Parathyroid adenoma (tissue), 2 donors: ENCODE results near the gene PARD6B.

Experiments used
- H2AFZ ChIP-seq: fragments of 300-600 bp; sonication (generic); one replicate; pipeline ENCODE4 v1.7.0; 2017; ENCODE audit warnings: antibody characterized with exemption, mild to moderate bottlenecking
- H3K27ac ChIP-seq: fragments of 300-600 bp; sonication (generic); one replicate; pipeline ENCODE4 v1.7.0; 2017
- H3K27me3 ChIP-seq: fragments of 300-600 bp; sonication (generic); one replicate; pipeline ENCODE4 v1.7.0; 2017; ENCODE audit warnings: low read length; ENCODE audit not compliant: control insufficient read depth, insufficient read depth
- H3K36me3 ChIP-seq: fragments of 300-600 bp; sonication (generic); one replicate; pipeline ENCODE4 v1.7.0; 2017; ENCODE audit warnings: low read length; ENCODE audit not compliant: control insufficient read depth, insufficient read depth
- H3K4me1 ChIP-seq: fragments of 300-600 bp; sonication (generic); one replicate; pipeline ENCODE4 v1.7.0; 2017; ENCODE audit warnings: control low read depth
- H3K4me2 ChIP-seq: fragments of 300-600 bp; sonication (generic); one replicate; pipeline ENCODE4 v1.7.0; 2017; ENCODE audit warnings: low read length
- H3K4me3 ChIP-seq: fragments of 300-600 bp; sonication (generic); one replicate; pipeline ENCODE4 v1.7.0; 2017; ENCODE audit warnings: low read depth, low read length
- H3K79me2 ChIP-seq: fragments of 300-600 bp; sonication (generic); one replicate; pipeline ENCODE4 v1.7.0; 2017; ENCODE audit warnings: control low read depth
- H3K9ac ChIP-seq: fragments of 300-600 bp; sonication (generic); one replicate; pipeline ENCODE4 v1.7.0; 2017; ENCODE audit warnings: mild to moderate bottlenecking
- H3K9me3 ChIP-seq: fragments of 300-600 bp; sonication (generic); one replicate; pipeline ENCODE4 v1.7.0; 2017; ENCODE audit warnings: low read length; ENCODE audit not compliant: control insufficient read depth
- TF ChIP-seq, protein P1 (sequence below): fragments of 300-600 bp; sonication (generic); IDR thresholded peaks from one replicate; pipeline ENCODE4 v1.7.0; 2017; ENCODE audit warnings: antibody characterized with exemption, mild to moderate bottlenecking
- donor health status: primary hyperparathyroidism.

The PARD6B gene

DNA sequence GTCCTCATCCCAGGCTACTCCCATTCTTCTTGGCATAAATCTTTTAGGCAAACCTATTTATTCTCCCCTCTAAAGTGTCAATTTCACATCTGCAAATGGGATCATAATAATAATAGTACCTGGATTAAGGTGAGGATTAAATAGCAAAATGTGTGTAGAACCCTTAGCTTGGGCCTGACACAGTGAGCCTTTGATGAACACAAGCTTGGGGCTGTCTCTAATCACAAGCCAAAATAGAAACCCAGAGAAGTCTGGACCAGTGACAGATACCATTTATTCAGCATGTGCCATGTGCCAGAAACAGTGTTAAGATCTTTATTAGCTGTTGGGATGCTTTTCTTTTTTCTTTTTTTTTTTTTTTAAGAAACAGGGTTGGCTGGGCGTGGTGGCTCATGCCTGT is 14.9 kb upstream of the PARD6B start:
- Histone ChIP-seq H3K9ac (no peak overlapping the region), H3K27me3 (no peaks in the 10 kb centered on the region), H3K4me3 (no peak overlapping the region), H3K4me2 (no peak overlapping the region), H3K27ac (no peak overlapping the region), H3K36me3 (no peaks in the 10 kb centered on the region), H3K79me2 (no peaks in the 10 kb centered on the region), H3K9me3 (no peaks in the 10 kb centered on the region), H3K4me1 (peaks cover 11% of the 10 kb centered on the region), H2AFZ (no peak overlapping the region)
- TF ChIP-seq, protein P1, sequence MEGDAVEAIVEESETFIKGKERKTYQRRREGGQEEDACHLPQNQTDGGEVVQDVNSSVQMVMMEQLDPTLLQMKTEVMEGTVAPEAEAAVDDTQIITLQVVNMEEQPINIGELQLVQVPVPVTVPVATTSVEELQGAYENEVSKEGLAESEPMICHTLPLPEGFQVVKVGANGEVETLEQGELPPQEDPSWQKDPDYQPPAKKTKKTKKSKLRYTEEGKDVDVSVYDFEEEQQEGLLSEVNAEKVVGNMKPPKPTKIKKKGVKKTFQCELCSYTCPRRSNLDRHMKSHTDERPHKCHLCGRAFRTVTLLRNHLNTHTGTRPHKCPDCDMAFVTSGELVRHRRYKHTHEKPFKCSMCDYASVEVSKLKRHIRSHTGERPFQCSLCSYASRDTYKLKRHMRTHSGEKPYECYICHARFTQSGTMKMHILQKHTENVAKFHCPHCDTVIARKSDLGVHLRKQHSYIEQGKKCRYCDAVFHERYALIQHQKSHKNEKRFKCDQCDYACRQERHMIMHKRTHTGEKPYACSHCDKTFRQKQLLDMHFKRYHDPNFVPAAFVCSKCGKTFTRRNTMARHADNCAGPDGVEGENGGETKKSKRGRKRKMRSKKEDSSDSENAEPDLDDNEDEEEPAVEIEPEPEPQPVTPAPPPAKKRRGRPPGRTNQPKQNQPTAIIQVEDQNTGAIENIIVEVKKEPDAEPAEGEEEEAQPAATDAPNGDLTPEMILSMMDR = no peak

DNA sequence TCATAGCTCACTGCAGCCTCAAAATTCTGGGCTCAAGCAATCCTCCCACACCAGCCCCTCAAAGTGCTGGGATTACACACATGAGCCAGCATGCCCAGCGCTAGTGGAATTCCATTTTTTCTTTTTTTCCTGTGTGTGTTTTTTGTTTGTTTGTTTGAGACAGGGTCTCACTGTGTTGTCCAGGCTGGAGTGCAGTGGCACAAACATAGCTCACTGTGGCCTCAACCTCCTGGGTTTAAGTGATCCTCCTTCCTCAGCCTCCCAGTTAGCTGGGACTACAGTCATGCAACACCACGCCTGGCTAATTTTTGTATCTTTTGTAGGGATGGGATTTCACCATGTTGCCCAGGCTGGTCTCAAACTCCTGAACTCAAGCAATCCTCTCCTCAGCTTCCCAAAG is 14.1 kb upstream of the PARD6B start:
- Histone ChIP-seq H3K9me3 (no peaks in the 10 kb centered on the region), H3K4me2 (no peak overlapping the region), H3K9ac (no peak overlapping the region), H3K4me1 (peaks cover 11% of the 10 kb centered on the region), H3K4me3 (no peak overlapping the region), H2AFZ (no peak overlapping the region), H3K27ac (no peak overlapping the region), H3K36me3 (no peaks in the 10 kb centered on the region), H3K79me2 (no peaks in the 10 kb centered on the region), H3K27me3 (no peaks in the 10 kb centered on the region)
- TF ChIP-seq, protein P1 = no peak

- Histone ChIP-seq H3K4me1 (peaks cover 11% of the 10 kb centered on the region), H3K4me3 (no peak overlapping the region), H3K27ac (peak overlapping the region; percentile 20), H3K9me3 (no peaks in the 10 kb centered on the region), H3K36me3 (no peaks in the 10 kb centered on the region), H3K27me3 (no peaks in the 10 kb centered on the region), H3K4me2 (no peak overlapping the region), H3K9ac (no peak overlapping the region), H3K79me2 (no peaks in the 10 kb centered on the region), H2AFZ (peak overlapping the region; percentile 68)
- TF ChIP-seq, protein P1 = no peak
Measured at GRCh38 chr20:50717974-50718761, 13.2 kb upstream of the PARD6B start.

DNA sequence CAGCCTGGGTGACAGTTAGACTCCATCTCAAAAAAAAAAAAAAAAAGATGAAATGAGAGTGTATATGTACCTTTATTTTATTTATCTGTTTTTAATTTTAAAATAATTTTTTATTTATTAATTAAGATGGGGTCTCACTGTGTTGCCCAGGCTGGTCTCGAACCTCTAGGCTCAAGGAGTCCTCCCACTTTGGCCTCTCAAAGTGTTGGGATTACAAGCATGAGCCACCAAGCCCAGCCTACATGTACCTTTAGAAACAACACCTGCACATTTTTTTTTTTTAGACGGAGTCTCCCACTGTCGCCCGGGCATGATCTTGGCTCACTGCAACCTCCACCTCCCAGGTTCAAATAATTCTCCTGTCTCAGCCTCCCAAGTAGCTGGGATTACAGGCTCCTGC is 12.1 kb upstream of the PARD6B start:
- TF ChIP-seq, protein P1 = no peak
- no peaks in the 10 kb centered on the region for H3K36me3 ChIP-seq
- H3K27me3 ChIP-seq = no peaks in the 10 kb centered on the region
- no peak overlapping the region for H3K27ac ChIP-seq
- H3K79me2 ChIP-seq = no peaks in the 10 kb centered on the region
- no peak overlapping the region for H3K4me2 ChIP-seq
- no peak overlapping the region for H3K4me3 ChIP-seq
- H3K9ac ChIP-seq = no peak overlapping the region
- H3K9me3 ChIP-seq = no peaks in the 10 kb centered on the region
- H3K4me1 ChIP-seq = peaks cover 12% of the 10 kb centered on the region
- H2AFZ ChIP-seq = no peak overlapping the region

DNA sequence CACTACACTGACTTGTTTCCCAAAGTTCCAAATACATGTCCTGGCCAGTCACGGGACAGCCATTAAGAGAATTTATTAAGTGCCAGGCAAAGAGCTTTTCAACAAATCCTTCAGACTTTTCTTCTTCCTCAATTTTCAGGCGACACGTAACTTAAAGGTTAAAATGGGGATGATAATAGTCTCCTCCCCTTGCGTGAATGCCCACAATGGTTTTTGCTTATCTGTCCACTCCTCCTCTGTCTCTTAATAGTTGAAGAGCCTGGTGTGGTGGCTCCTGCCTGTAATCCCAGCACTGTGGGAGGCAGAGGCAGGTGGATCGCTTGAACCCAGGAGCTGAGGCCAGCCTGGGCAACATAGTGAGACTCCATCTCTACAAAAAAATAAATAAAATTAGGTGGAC is 11.4 kb upstream of the PARD6B start:
- Histone ChIP-seq H3K4me2 (no peak overlapping the region), H3K36me3 (no peaks in the 10 kb centered on the region), H2AFZ (no peak overlapping the region), H3K9ac (no peak overlapping the region), H3K79me2 (no peaks in the 10 kb centered on the region), H3K27ac (no peak overlapping the region), H3K27me3 (no peaks in the 10 kb centered on the region), H3K4me3 (no peak overlapping the region), H3K4me1 (peaks cover 19% of the 10 kb centered on the region), H3K9me3 (no peaks in the 10 kb centered on the region)
- TF ChIP-seq, protein P1 = no peak
